ENCODE data around the gene TBC1D2.
A peak's percentile ranks its signal among the peaks of the same experiment; 100 is the strongest.

Gene TBC1D2

GRCh38 chr9:98225015-98225442, 30.4 kb downstream of the TBC1D2 start:
- Histone ChIP-seq H3K9ac (ENCODE audit: low read depth, low read length, poor library complexity) (no peak overlapping the region), H2BK15ac (ENCODE audit: low read length) (no peak overlapping the region), H3K79me1 (ENCODE audit: low read depth, low read length) (no peaks in the 10 kb centered on the region), H2BK120ac (ENCODE audit: low read depth, low read length) (no peak overlapping the region), H3K18ac (ENCODE audit: low read length) (peak overlapping the region; percentile 38), H3K14ac (ENCODE audit: low read length) (no peak overlapping the region), H2BK12ac (ENCODE audit: low read length) (no peak overlapping the region), H4K91ac (ENCODE audit: low read depth, low read length, poor library complexity) (no peak overlapping the region), H3K4ac (ENCODE audit: low read length) (no peak overlapping the region), H4K8ac (ENCODE audit: low read depth, low read length) (no peak overlapping the region), H3K27me3 (ENCODE audit: control insufficient read depth in 3 of 3, insufficient read depth in 3 of 3, low read depth in 1 of 3, low read length in 3 of 3) (no peaks in the 10 kb centered on the region), H3K4me1 (ENCODE audit: control insufficient read depth in 2 of 2, insufficient read depth in 1 of 2, low read depth in 1 of 2, low read length in 2 of 2) (peaks cover 0 to 5% of the 10 kb centered on the region in 2 donors), H3K4me3 (ENCODE audit: low read length in 2 of 2) (no peak overlapping the region), H2AK5ac (ENCODE audit: low read depth, low read length) (no peak overlapping the region), H3K4me2 (ENCODE audit: insufficient read depth, low read length, poor library complexity, severe bottlenecking) (no peak overlapping the region), H3K36me3 (replicated peaks in 1 of 2; ENCODE audit: control insufficient read depth in 2 of 2, insufficient read depth in 2 of 2, low read length in 2 of 2) (no peaks in the 10 kb centered on the region), H2BK5ac (ENCODE audit: low read length) (no peak overlapping the region), H3K27ac (replicated peaks; ENCODE audit: low read length) (no peak overlapping the region), H3K23ac (ENCODE audit: low read depth, low read length, poor library complexity) (no peak overlapping the region), H3K9me3 (replicated peaks in 1 of 2; ENCODE audit: control insufficient read depth in 2 of 2, insufficient read depth in 1 of 2, low read depth in 1 of 2, low read length in 2 of 2) (no peaks in the 10 kb centered on the region), H2AFZ (ENCODE audit: low read length) (no peak overlapping the region)
- no CpG with 5 or more reads among the region's 6 CpGs for WGBS, 2 donors (ENCODE audit: extremely low coverage in 2 of 2, insufficient read length in 2 of 2, insufficient replicate concordance in 1 of 2)
- DNase-seq (ENCODE audit: low spot score) = no peak

GRCh38 chr9:98222885-98223691, 32.4 kb downstream of the TBC1D2 start:
- no peak for DNase-seq (ENCODE audit: low spot score)

GRCh38 chr9:98220911-98221310, 34.5 kb downstream of the TBC1D2 start:
- Histone ChIP-seq H2BK120ac (ENCODE audit: low read depth, low read length) (no peak overlapping the region), H2BK12ac (ENCODE audit: low read length) (peak overlapping the region; percentile 68), H2BK5ac (ENCODE audit: low read length) (peak overlapping the region; percentile 87), H3K23ac (ENCODE audit: low read depth, low read length, poor library complexity) (no peak overlapping the region), H2BK15ac (ENCODE audit: low read length) (peak overlapping the region; percentile 45), H3K9ac (ENCODE audit: low read depth, low read length, poor library complexity) (no peak overlapping the region), H3K4me3 (ENCODE audit: low read length in 2 of 2) (no peak overlapping the region), H3K18ac (ENCODE audit: low read length) (no peak overlapping the region), H3K27ac (replicated peaks; ENCODE audit: low read length) (no peak overlapping the region), H3K4me2 (ENCODE audit: insufficient read depth, low read length, poor library complexity, severe bottlenecking) (no peak overlapping the region), H3K14ac (ENCODE audit: low read length) (peak overlapping the region; percentile 25), H3K79me1 (ENCODE audit: low read depth, low read length) (no peaks in the 10 kb centered on the region), H3K27me3 (ENCODE audit: control insufficient read depth in 3 of 3, insufficient read depth in 3 of 3, low read depth in 1 of 3, low read length in 3 of 3) (no peaks in the 10 kb centered on the region), H4K91ac (ENCODE audit: low read depth, low read length, poor library complexity) (peak overlapping the region; percentile 76), H3K4ac (ENCODE audit: low read length) (no peak overlapping the region), H2AK5ac (ENCODE audit: low read depth, low read length) (peak overlapping the region; percentile 62), H4K8ac (ENCODE audit: low read depth, low read length) (peak overlapping the region; percentile 58), H3K9me3 (replicated peaks in 1 of 2; ENCODE audit: control insufficient read depth in 2 of 2, insufficient read depth in 1 of 2, low read depth in 1 of 2, low read length in 2 of 2) (no peaks in the 10 kb centered on the region), H3K36me3 (replicated peaks in 1 of 2; ENCODE audit: control insufficient read depth in 2 of 2, insufficient read depth in 2 of 2, low read length in 2 of 2) (no peaks in the 10 kb centered on the region), H2AFZ (ENCODE audit: low read length) (no peak overlapping the region), H3K4me1 (ENCODE audit: control insufficient read depth in 2 of 2, insufficient read depth in 1 of 2, low read depth in 1 of 2, low read length in 2 of 2) (peaks cover 0 to 16% of the 10 kb centered on the region in 2 donors)
- no CpG with 5 or more reads among the region's 21 CpGs for WGBS, 2 donors (ENCODE audit: extremely low coverage in 2 of 2, insufficient read length in 2 of 2, insufficient replicate concordance in 1 of 2)
- no peak for DNase-seq (ENCODE audit: low spot score)

More at GRCh38 chr9:98222885-98223691, 32.4 kb downstream of the TBC1D2 start:
- no peak overlapping the region for H3K4me3 ChIP-seq (ENCODE audit: low read length in 2 of 2)
- H3K27ac ChIP-seq (replicated peaks; ENCODE audit: low read length) = no peak overlapping the region
- H3K36me3 ChIP-seq (replicated peaks in 1 of 2; ENCODE audit: control insufficient read depth in 2 of 2, insufficient read depth in 2 of 2, low read length in 2 of 2) = no peaks in the 10 kb centered on the region
- H3K4ac ChIP-seq (ENCODE audit: low read length) = no peak overlapping the region
- H4K91ac ChIP-seq (ENCODE audit: low read depth, low read length, poor library complexity) = no peak overlapping the region
- no peak overlapping the region for H2AFZ ChIP-seq (ENCODE audit: low read length)
- no CpG with 5 or more reads among the region's 5 CpGs for WGBS, 2 donors (ENCODE audit: extremely low coverage in 2 of 2, insufficient read length in 2 of 2, insufficient replicate concordance in 1 of 2)
- no peak overlapping the region for H2BK5ac ChIP-seq (ENCODE audit: low read length)
- H3K27me3 ChIP-seq (ENCODE audit: control insufficient read depth in 3 of 3, insufficient read depth in 3 of 3, low read depth in 1 of 3, low read length in 3 of 3) = no peaks in the 10 kb centered on the region
- no peaks in the 10 kb centered on the region for H3K9me3 ChIP-seq (replicated peaks in 1 of 2; ENCODE audit: control insufficient read depth in 2 of 2, insufficient read depth in 1 of 2, low read depth in 1 of 2, low read length in 2 of 2)
- peaks cover 0 to 16% of the 10 kb centered on the region in 2 donors for H3K4me1 ChIP-seq (ENCODE audit: control insufficient read depth in 2 of 2, insufficient read depth in 1 of 2, low read depth in 1 of 2, low read length in 2 of 2)
- H2BK120ac ChIP-seq (ENCODE audit: low read depth, low read length) = no peak overlapping the region
- no peak overlapping the region for H3K23ac ChIP-seq (ENCODE audit: low read depth, low read length, poor library complexity)
- no peak overlapping the region for H3K9ac ChIP-seq (ENCODE audit: low read depth, low read length, poor library complexity)
- H3K4me2 ChIP-seq (ENCODE audit: insufficient read depth, low read length, poor library complexity, severe bottlenecking) = no peak overlapping the region
- no peaks in the 10 kb centered on the region for H3K79me1 ChIP-seq (ENCODE audit: low read depth, low read length)
- H3K14ac ChIP-seq (ENCODE audit: low read length) = no peak overlapping the region
- no peak overlapping the region for H4K8ac ChIP-seq (ENCODE audit: low read depth, low read length)
- no peak overlapping the region for H3K18ac ChIP-seq (ENCODE audit: low read length)
- no peak overlapping the region for H2AK5ac ChIP-seq (ENCODE audit: low read depth, low read length)
- H2BK12ac ChIP-seq (ENCODE audit: low read length) = no peak overlapping the region
- no peak overlapping the region for H2BK15ac ChIP-seq (ENCODE audit: low read length)

- Histone ChIP-seq H3K4me1 (ENCODE audit: control insufficient read depth in 2 of 2, insufficient read depth in 1 of 2, low read depth in 1 of 2, low read length in 2 of 2) (peaks cover 0 to 16% of the 10 kb centered on the region in 2 donors), H3K27ac (replicated peaks; ENCODE audit: low read length) (no peak overlapping the region), H2BK5ac (ENCODE audit: low read length) (no peak overlapping the region), H3K27me3 (ENCODE audit: control insufficient read depth in 3 of 3, insufficient read depth in 3 of 3, low read depth in 1 of 3, low read length in 3 of 3) (no peaks in the 10 kb centered on the region), H2AFZ (ENCODE audit: low read length) (no peak overlapping the region), H4K8ac (ENCODE audit: low read depth, low read length) (no peak overlapping the region), H2BK12ac (ENCODE audit: low read length) (no peak overlapping the region), H3K9ac (ENCODE audit: low read depth, low read length, poor library complexity) (no peak overlapping the region), H3K9me3 (replicated peaks in 1 of 2; ENCODE audit: control insufficient read depth in 2 of 2, insufficient read depth in 1 of 2, low read depth in 1 of 2, low read length in 2 of 2) (no peaks in the 10 kb centered on the region), H3K23ac (ENCODE audit: low read depth, low read length, poor library complexity) (peak overlapping the region; percentile 11), H3K4me2 (ENCODE audit: insufficient read depth, low read length, poor library complexity, severe bottlenecking) (no peak overlapping the region), H3K4ac (ENCODE audit: low read length) (no peak overlapping the region), H4K91ac (ENCODE audit: low read depth, low read length, poor library complexity) (no peak overlapping the region), H3K14ac (ENCODE audit: low read length) (no peak overlapping the region), H2BK15ac (ENCODE audit: low read length) (peak overlapping the region; percentile 45), H3K18ac (ENCODE audit: low read length) (peak overlapping the region; percentile 11), H3K4me3 (ENCODE audit: low read length in 2 of 2) (no peak overlapping the region), H3K79me1 (ENCODE audit: low read depth, low read length) (no peaks in the 10 kb centered on the region), H2BK120ac (ENCODE audit: low read depth, low read length) (no peak overlapping the region), H2AK5ac (ENCODE audit: low read depth, low read length) (peak overlapping the region; percentile 23), H3K36me3 (replicated peaks in 1 of 2; ENCODE audit: control insufficient read depth in 2 of 2, insufficient read depth in 2 of 2, low read length in 2 of 2) (no peaks in the 10 kb centered on the region)
- no CpG with 5 or more reads among the region's 11 CpGs for WGBS, 2 donors (ENCODE audit: extremely low coverage in 2 of 2, insufficient read length in 2 of 2, insufficient replicate concordance in 1 of 2)
- DNase-seq (ENCODE audit: low spot score) = no peak
Measured at GRCh38 chr9:98219794-98220370, 35.6 kb downstream of the TBC1D2 start.
